Uterus (tissue), 4 donors: Measurements from ENCODE around the gene PLAAT1. TPM values are rescaled to one million over a fixed set of nuclear protein-coding genes. Genes with fewer than 3 reads are reported as not detected.

Source experiments
- DNase-seq, 2 donors: peaks; one replicate each; pipeline ENCODE4 v3.0.0-alpha.2; 2019 to 2020
- H3K27ac ChIP-seq, 2 donors: fragments of 200-600 bp; sonication (generic); 1 replicate in 1 of 2; 2 replicates in 1 of 2; pipeline ENCODE4 v1.5.1; 2016 to 2018
- H3K27me3 ChIP-seq, 2 donors: fragments of 200-600 bp; sonication (generic); one replicate each; pipeline ENCODE4 v1.5.1; 2018 to 2019; ENCODE audit warnings: control low read depth in 1 of 2
- H3K36me3 ChIP-seq, 2 donors: fragments of 200-600 bp; sonication (generic); one replicate each; pipeline ENCODE4 v1.5.1; 2019; ENCODE audit warnings: control low read depth in 1 of 2
- H3K4me1 ChIP-seq, 2 donors: fragments of 200-600 bp; sonication (generic); one replicate each; pipeline ENCODE4 v1.5.1; 2018 to 2019; ENCODE audit warnings: control low read depth in 1 of 2
- H3K4me3 ChIP-seq, 2 donors: fragments of 200-600 bp; sonication (generic); 1 replicate in 1 of 2; 2 replicates in 1 of 2; pipeline ENCODE4 v1.5.1; 2018 to 2019; ENCODE audit warnings: mild to moderate bottlenecking in 1 of 2
- H3K9me3 ChIP-seq, 2 donors: fragments of 200-600 bp; sonication (generic); one replicate each; pipeline ENCODE4 v1.5.1; 2019; ENCODE audit warnings: control low read depth in 1 of 2
- CTCF ChIP-seq, 4 experiments: fragments of 200-600 bp in 2 of 4; fragments of 450-650 bp in 2 of 4; sonication (generic) in 2 of 4; IDR thresholded peaks; one replicate each; pipeline ENCODE4 v1.5.1; 2016 to 2019; ENCODE audit warnings: antibody characterized with exemption in 4 of 4, mild to moderate bottlenecking in 2 of 4, moderate library complexity in 1 of 4
- POLR2A ChIP-seq, 2 donors: fragments of 450-650 bp; IDR thresholded peaks; one replicate each; pipeline ENCODE4 v1.6.1; 2016; ENCODE audit warnings: antibody characterized with exemption in 2 of 2, mild to moderate bottlenecking in 1 of 2, moderate library complexity in 1 of 2
- intact Hi-C: fragments of 100-400 bp; cut with DNase I; formaldehyde crosslinking; loops from one replicate; pipeline ENCODE4 v1.15.1; 2023; ENCODE audit warnings: low total_unique reads
- total RNA-seq, 4 donors: library from RNA; depleted of rRNA in 3 of 4; stranded (reverse); fragments of >200 nt in 3 of 4; gene quantifications; one replicate each; pipeline versions ENCODE4 v1.1.0 to v1.2.4, GENCODE V29; 2014 to 2023
- donor health status: DM: yes; HTN: yes; CAD: no.

PLAAT1 gene
- total RNA-seq, 4 donors from 2014 or later: 1.4 TPM; not detected in 3

- H3K27ac ChIP-seq: no peak overlapping the region
- no peak for TF ChIP-seq POLR2A (IDR thresholded peaks at IDR 0.05)
- no peak for TF ChIP-seq CTCF (IDR thresholded peaks at IDR 0.05)
- H3K27me3 ChIP-seq: no peaks in the 10 kb centered on the region
- H3K4me3 ChIP-seq: no peak overlapping the region
- no peaks in the 10 kb centered on the region for H3K36me3 ChIP-seq
- DNase-seq: no peak
- intact Hi-C loops: no loop called here
- no peaks in the 10 kb centered on the region for H3K4me1 ChIP-seq
- no peaks in the 10 kb centered on the region for H3K9me3 ChIP-seq
These were observed 15.5 kb upstream of the PLAAT1 start for GRCh38 chr3:193225302-193226125.

GRCh38 chr3:193228206-193228605 is 12.8 kb upstream of the PLAAT1 start:
- DNase-seq: no peak

GRCh38 chr3:193229851-193230420 is 11.1 kb upstream of the PLAAT1 start:
- DNase-seq: no peak
- no peaks in the 10 kb centered on the region for H3K9me3 ChIP-seq
- H3K27me3 ChIP-seq: no peaks in the 10 kb centered on the region
- no peak overlapping the region for H3K4me3 ChIP-seq
- no peaks in the 10 kb centered on the region for H3K36me3 ChIP-seq
- no peak overlapping the region for H3K27ac ChIP-seq
- TF ChIP-seq POLR2A (IDR thresholded peaks at IDR 0.05): no peak
- TF ChIP-seq CTCF (IDR thresholded peaks at IDR 0.05): no peak
- H3K4me1 ChIP-seq: no peaks in the 10 kb centered on the region
- intact Hi-C loops: no loop called here

More at GRCh38 chr3:193228206-193228605, 12.8 kb upstream of the PLAAT1 start:
- no peaks in the 10 kb centered on the region for H3K27me3 ChIP-seq
- H3K4me3 ChIP-seq: no peak overlapping the region
- TF ChIP-seq POLR2A (IDR thresholded peaks at IDR 0.05) (no peak), CTCF (IDR thresholded peaks at IDR 0.05) (no peak)
- intact Hi-C loops: no loop called here
- H3K36me3 ChIP-seq: no peaks in the 10 kb centered on the region
- no peak overlapping the region for H3K27ac ChIP-seq
- no peaks in the 10 kb centered on the region for H3K9me3 ChIP-seq
- no peaks in the 10 kb centered on the region for H3K4me1 ChIP-seq

- no peaks in the 10 kb centered on the region for H3K9me3 ChIP-seq
- no peaks in the 10 kb centered on the region for H3K27me3 ChIP-seq
- H3K36me3 ChIP-seq: no peaks in the 10 kb centered on the region
- H3K4me1 ChIP-seq: no peaks in the 10 kb centered on the region
- intact Hi-C loops: no loop called here
- DNase-seq: no peak
- H3K27ac ChIP-seq: no peak overlapping the region
- no peak overlapping the region for H3K4me3 ChIP-seq
- TF ChIP-seq CTCF (IDR thresholded peaks at IDR 0.05): no peak
These were observed 10.4 kb upstream of the PLAAT1 start for GRCh38 chr3:193230610-193231009.

- Histone ChIP-seq H3K27ac (no peak overlapping the region), H3K27me3 (no peaks in the 10 kb centered on the region), H3K36me3 (no peaks in the 10 kb centered on the region), H3K4me1 (no peaks in the 10 kb centered on the region), H3K4me3 (no peak overlapping the region), H3K9me3 (no peaks in the 10 kb centered on the region)
- DNase-seq: no peak
- TF ChIP-seq CTCF (IDR thresholded peaks at IDR 0.05) (no peak), POLR2A (IDR thresholded peaks at IDR 0.05) (no peak)
- intact Hi-C loops: no loop called here
These were observed 9.8 kb upstream of the PLAAT1 start for GRCh38 chr3:193231201-193231600.
